Gastroesophageal sphincter (tissue), 3 donors: ENCODE measurements around the gene SCO2.

Source experiments
- EP300 ChIP-seq: sonication (generic); formaldehyde crosslinking; IDR thresholded peaks from one replicate; pipeline ENCODE4 v1.6.1; 2017; ENCODE audit warnings: antibody characterized with exemption, mild to moderate bottlenecking
- POLR2A ChIP-seq, 2 donors: fragments of 450-650 bp; IDR thresholded peaks; one replicate each; pipeline ENCODE4 v1.6.1; 2017; ENCODE audit warnings: antibody characterized with exemption in 2 of 2, mild to moderate bottlenecking in 2 of 2, moderate library complexity in 1 of 2
- POLR2AphosphoS5 ChIP-seq: sonication (generic); formaldehyde crosslinking; IDR thresholded peaks from one replicate; pipeline ENCODE4 v1.6.1; 2017; ENCODE audit warnings: antibody characterized with exemption
- TF ChIP-seq, protein P1 (sequence below), 4 experiments: fragments of 200-600 bp in 2 of 4; fragments of 450-650 bp in 2 of 4; sonication (generic) in 1 of 4; IDR thresholded peaks; one replicate each; pipeline ENCODE4 v1.5.1; 2017 to 2019; ENCODE audit warnings: antibody characterized with exemption in 4 of 4, mild to moderate bottlenecking in 2 of 4, moderate library complexity in 2 of 4

DNA sequence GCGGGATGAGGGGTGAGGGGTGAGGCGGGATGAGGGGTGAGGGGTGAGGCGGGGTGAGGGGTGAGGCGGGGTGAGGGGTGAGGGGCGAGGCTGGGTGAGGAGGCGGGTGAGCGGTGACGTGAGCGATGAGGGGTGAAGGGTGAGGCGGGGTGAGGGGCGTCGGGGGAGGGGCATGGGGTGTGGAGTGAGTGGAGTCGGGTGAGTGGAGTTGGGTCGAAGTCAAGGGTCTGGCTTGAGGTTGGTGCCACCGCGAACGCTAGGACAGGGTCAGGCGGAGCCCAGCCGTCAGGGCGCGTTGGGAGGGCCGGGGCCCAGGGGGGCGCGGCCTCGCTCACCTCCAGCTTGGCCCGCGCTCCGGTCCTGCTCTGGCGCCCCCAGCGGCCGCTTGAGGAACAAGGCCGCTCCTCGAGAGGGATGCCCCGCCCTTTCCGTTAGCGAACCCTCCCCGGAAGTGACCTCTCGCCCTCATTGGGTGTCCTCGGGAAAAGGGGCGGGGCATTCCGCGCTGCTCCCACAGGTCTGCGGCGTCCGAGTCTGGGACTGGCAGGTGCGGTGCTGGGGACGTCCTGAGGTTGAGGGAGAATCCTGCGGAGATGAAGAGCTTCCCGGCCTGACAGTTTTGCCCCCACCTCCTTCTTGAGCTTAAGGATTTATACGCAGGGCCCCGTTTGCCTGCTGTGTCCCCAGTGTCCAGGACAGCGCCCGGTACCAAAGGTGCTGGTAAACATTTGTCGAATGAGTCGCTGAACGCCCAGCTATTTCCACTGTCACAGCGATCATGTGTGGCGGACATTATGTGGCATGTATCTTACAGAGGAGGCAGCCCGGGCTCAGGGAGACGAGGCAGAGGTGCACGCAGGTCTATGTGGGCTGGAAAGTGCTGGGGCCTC, 37.4 kb upstream of the SCO2 start, which contains the start of gene SYCE3:
- TF ChIP-seq, protein P1, sequence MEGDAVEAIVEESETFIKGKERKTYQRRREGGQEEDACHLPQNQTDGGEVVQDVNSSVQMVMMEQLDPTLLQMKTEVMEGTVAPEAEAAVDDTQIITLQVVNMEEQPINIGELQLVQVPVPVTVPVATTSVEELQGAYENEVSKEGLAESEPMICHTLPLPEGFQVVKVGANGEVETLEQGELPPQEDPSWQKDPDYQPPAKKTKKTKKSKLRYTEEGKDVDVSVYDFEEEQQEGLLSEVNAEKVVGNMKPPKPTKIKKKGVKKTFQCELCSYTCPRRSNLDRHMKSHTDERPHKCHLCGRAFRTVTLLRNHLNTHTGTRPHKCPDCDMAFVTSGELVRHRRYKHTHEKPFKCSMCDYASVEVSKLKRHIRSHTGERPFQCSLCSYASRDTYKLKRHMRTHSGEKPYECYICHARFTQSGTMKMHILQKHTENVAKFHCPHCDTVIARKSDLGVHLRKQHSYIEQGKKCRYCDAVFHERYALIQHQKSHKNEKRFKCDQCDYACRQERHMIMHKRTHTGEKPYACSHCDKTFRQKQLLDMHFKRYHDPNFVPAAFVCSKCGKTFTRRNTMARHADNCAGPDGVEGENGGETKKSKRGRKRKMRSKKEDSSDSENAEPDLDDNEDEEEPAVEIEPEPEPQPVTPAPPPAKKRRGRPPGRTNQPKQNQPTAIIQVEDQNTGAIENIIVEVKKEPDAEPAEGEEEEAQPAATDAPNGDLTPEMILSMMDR (IDR thresholded peaks at IDR 0.05), result peak in 3 of 4 experiments; percentile 95 to 97 (median 96)
- TF ChIP-seq POLR2A (IDR thresholded peaks at IDR 0.05) (peak in 1 of 2 donors; percentile 41), EP300 (no peak), POLR2AphosphoS5 (peak; percentile 61)
